ENCODE measurements around the gene CAND2.

Gene CAND2

GRCh38 chr3:12798559-12799179 is 2.2 kb downstream of the CAND2 start:
- H3K27ac ChIP-seq: peak overlapping the region in 1 of 21 experiments; percentile 7

GRCh38 chr3:12799525-12800440 is 3.3 kb downstream of the CAND2 start:
- Histone ChIP-seq H3K27ac (no peak overlapping the region), H3K4me3 (no peak overlapping the region)

More at GRCh38 chr3:12798559-12799179, 2.2 kb downstream of the CAND2 start:
- no peak overlapping the region for H3K4me3 ChIP-seq

GRCh38 chr3:12803371-12803770 is 6.9 kb downstream of the CAND2 start:
- no peak overlapping the region for H3K4me3 ChIP-seq
- H3K27ac ChIP-seq: no peak overlapping the region

GRCh38 chr3:12807066-12807465 is 10.6 kb downstream of the CAND2 start:
- H3K4me3 ChIP-seq: no peak overlapping the region
- no peak overlapping the region for H3K27ac ChIP-seq

- no peak overlapping the region for H3K27ac ChIP-seq
- H3K4me3 ChIP-seq: no peak overlapping the region
Measured at GRCh38 chr3:12807601-12808359, 11.3 kb downstream of the CAND2 start.

- no peak overlapping the region for H3K4me3 ChIP-seq
- H3K27ac ChIP-seq: no peak overlapping the region
Measured at GRCh38 chr3:12808587-12808986, 12.1 kb downstream of the CAND2 start.

- Histone ChIP-seq H3K4me3 (no peak overlapping the region), H3K27ac (no peak overlapping the region)
Measured at GRCh38 chr3:12809001-12809400, 12.5 kb downstream of the CAND2 start.

- H3K27ac ChIP-seq: peak overlapping the region in 10 of 21 experiments; percentile 6 to 76 (median 55)
- H3K4me3 ChIP-seq: peak overlapping the region in 6 of 7 experiments; percentile 40 to 59 (median 54)
Measured at GRCh38 chr3:12809435-12809834, 13.0 kb downstream of the CAND2 start.

GRCh38 chr3:12810013-12810780 is 13.7 kb downstream of the CAND2 start:
- peak overlapping the region in 17 of 21 experiments; percentile 6 to 76 (median 52) for H3K27ac ChIP-seq

GRCh38 chr3:12810961-12811360 is 14.5 kb downstream of the CAND2 start:
- H3K4me3 ChIP-seq: no peak overlapping the region
- H3K27ac ChIP-seq: peak overlapping the region in 2 of 21 experiments; percentile 41 to 76

More at GRCh38 chr3:12810013-12810780, 13.7 kb downstream of the CAND2 start:
- peak overlapping the region; percentile 40 to 59 (median 53) for H3K4me3 ChIP-seq

GRCh38 chr3:12812812-12813211 is 16.3 kb downstream of the CAND2 start:
- no peak overlapping the region for H3K4me3 ChIP-seq
- no peak overlapping the region for H3K27ac ChIP-seq

GRCh38 chr3:12813967-12814366 is 17.5 kb downstream of the CAND2 start:
- Histone ChIP-seq H3K27ac (no peak overlapping the region), H3K4me3 (no peak overlapping the region)

- Histone ChIP-seq H3K4me3 (no peak overlapping the region), H3K27ac (no peak overlapping the region)
Measured at GRCh38 chr3:12815078-12815477, 18.6 kb downstream of the CAND2 start.

- Histone ChIP-seq H3K4me3 (no peak overlapping the region), H3K27ac (no peak overlapping the region)
Measured at GRCh38 chr3:12815719-12816118, 19.2 kb downstream of the CAND2 start.

GRCh38 chr3:12816521-12817342 is 20.3 kb downstream of the CAND2 start:
- no peak overlapping the region for H3K4me3 ChIP-seq
- H3K27ac ChIP-seq: no peak overlapping the region

GRCh38 chr3:12817343-12817710 is 20.8 kb downstream of the CAND2 start:
- no peak overlapping the region for H3K27ac ChIP-seq
- H3K4me3 ChIP-seq: no peak overlapping the region

GRCh38 chr3:12818273-12818672 is 21.8 kb downstream of the CAND2 start:
- H3K4me3 ChIP-seq: no peak overlapping the region
- no peak overlapping the region for H3K27ac ChIP-seq

GRCh38 chr3:12818773-12819172 is 22.3 kb downstream of the CAND2 start:
- no peak overlapping the region for H3K27ac ChIP-seq

More at GRCh38 chr3:12818773-12819172, 22.3 kb downstream of the CAND2 start:
- no peak overlapping the region for H3K4me3 ChIP-seq

Measured in skin epidermis (tissue), 12 donors.